ENCODE data around the gene DGCR2. TPM values are rescaled to one million over a fixed set of nuclear protein-coding genes. Genes with fewer than 3 reads are reported as not detected.

DGCR2 gene
- total RNA-seq, 2 donors from 2014 or later: 43.8 to 89.3 TPM

GRCh38 chr22:19146215-19146968 lies 24.2 kb upstream of the DGCR2 start:
- intact Hi-C loops (cut with DNase I): loop anchor here (5.0 kb wide), 1 partner anchor 486 kb away; no protein-coding TSS in a partner anchor
- Histone ChIP-seq H3K27me3 (peaks cover 0 to 9% of the 10 kb centered on the region in 2 donors), H3K4me3 (no peak overlapping the region), H3K9me3 (no peaks in the 10 kb centered on the region), H3K27ac (no peak overlapping the region), H3K36me3 (replicated peaks in 1 of 2; ENCODE audit: insufficient read depth in 1 of 2, low read depth in 2 of 2) (peaks cover 0 to 2% of the 10 kb centered on the region in 2 donors), H3K4me1 (peaks cover 20% of the 10 kb centered on the region)
- 46 to 69% methylated on average over 10 to 11 of the region's 11 CpGs for WGBS, 2 donors
- ATAC-seq (no peak), DNase-seq (no peak)
- TF ChIP-seq POLR2A (IDR thresholded peaks at IDR 0.05) (no peak), CTCF (IDR thresholded peaks at IDR 0.05) (no peak)

- H3K36me3 ChIP-seq (replicated peaks in 1 of 2; ENCODE audit: insufficient read depth in 1 of 2, low read depth in 2 of 2): peaks cover 0 to 13% of the 10 kb centered on the region in 2 donors
- WGBS, 2 donors: 3 to 4% methylated on average over 17 of the region's 17 CpGs
- H3K9me3 ChIP-seq: no peaks in the 10 kb centered on the region
- peaks cover 13% of the 10 kb centered on the region for H3K4me1 ChIP-seq
- no peak for ATAC-seq
- H3K27ac ChIP-seq: peak overlapping the region in 3 of 4 donors; percentile 39 to 75 (median 73)
- TF ChIP-seq POLR2A (IDR thresholded peaks at IDR 0.05): no peak
- no peak for TF ChIP-seq CTCF (IDR thresholded peaks at IDR 0.05)
- no peak for DNase-seq
- H3K27me3 ChIP-seq: no peaks in the 10 kb centered on the region
- H3K4me3 ChIP-seq: peak overlapping the region; percentile 50 to 79
- intact Hi-C loops (cut with DNase I): no loop called here
These were observed 21.8 kb upstream of the DGCR2 start for GRCh38 chr22:19143967-19144400.

- peaks cover 11% of the 10 kb centered on the region for H3K4me1 ChIP-seq
- 71 to 91% methylated on average over 5 of the region's 5 CpGs for WGBS, 2 donors
- no peaks in the 10 kb centered on the region for H3K9me3 ChIP-seq
- H3K36me3 ChIP-seq (replicated peaks in 1 of 2; ENCODE audit: insufficient read depth in 1 of 2, low read depth in 2 of 2): peaks cover 0 to 14% of the 10 kb centered on the region in 2 donors
- H3K27ac ChIP-seq: no peak overlapping the region
- DNase-seq (no peak), ATAC-seq (no peak)
- H3K4me3 ChIP-seq: no peak overlapping the region
- TF ChIP-seq POLR2A (IDR thresholded peaks at IDR 0.05): no peak
- no peak for TF ChIP-seq CTCF (IDR thresholded peaks at IDR 0.05)
- intact Hi-C loops (cut with DNase I): no loop called here
- H3K27me3 ChIP-seq: no peaks in the 10 kb centered on the region
These were observed 21.0 kb upstream of the DGCR2 start for GRCh38 chr22:19143212-19143611.

DNA sequence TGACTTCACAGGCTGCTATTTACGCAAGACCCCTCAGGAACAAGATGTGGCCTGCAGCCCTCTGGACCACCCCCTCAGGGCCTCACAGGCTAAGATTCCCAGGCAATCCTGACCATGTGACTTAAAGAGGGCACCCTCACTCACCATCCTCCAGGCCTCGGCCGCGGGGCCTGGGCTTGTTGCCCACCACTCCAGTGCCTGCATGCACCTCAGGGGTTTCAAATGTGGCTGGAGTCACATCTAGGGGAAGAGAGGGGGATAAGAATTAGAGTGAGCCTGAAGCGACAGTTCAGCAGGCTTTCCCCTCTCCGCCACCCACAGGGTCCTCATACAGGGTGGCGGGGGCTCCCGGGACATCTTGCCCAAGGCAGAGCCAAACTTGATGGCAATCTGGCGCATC lies 20.2 kb upstream of the DGCR2 start:
- intact Hi-C loops (cut with DNase I): no loop called here
- no peak for DNase-seq
- no peaks in the 10 kb centered on the region for H3K9me3 ChIP-seq

More for the DNA sequence above, 20.2 kb upstream of the DGCR2 start:
- ATAC-seq: no peak
- Histone ChIP-seq H3K27me3 (no peaks in the 10 kb centered on the region), H3K4me3 (no peak overlapping the region), H3K27ac (no peak overlapping the region), H3K4me1 (peaks cover 11% of the 10 kb centered on the region), H3K36me3 (replicated peaks in 1 of 2; ENCODE audit: insufficient read depth in 1 of 2, low read depth in 2 of 2) (peaks cover 0 to 14% of the 10 kb centered on the region in 2 donors)
- TF ChIP-seq CTCF (IDR thresholded peaks at IDR 0.05) (no peak), POLR2A (IDR thresholded peaks at IDR 0.05) (no peak)
- 96 to 98% methylated on average over 4 to 9 of the region's 9 CpGs for WGBS, 2 donors

Data from body of pancreas (tissue), 4 donors.